ENCODE measurements around the gene WARS2.
"Not testable (repeated sequence)": the region's sequence is repeated elsewhere in the genome, so short reads cannot be mapped to it uniquely, and the experiment has no call there.

Gene WARS2

DNA sequence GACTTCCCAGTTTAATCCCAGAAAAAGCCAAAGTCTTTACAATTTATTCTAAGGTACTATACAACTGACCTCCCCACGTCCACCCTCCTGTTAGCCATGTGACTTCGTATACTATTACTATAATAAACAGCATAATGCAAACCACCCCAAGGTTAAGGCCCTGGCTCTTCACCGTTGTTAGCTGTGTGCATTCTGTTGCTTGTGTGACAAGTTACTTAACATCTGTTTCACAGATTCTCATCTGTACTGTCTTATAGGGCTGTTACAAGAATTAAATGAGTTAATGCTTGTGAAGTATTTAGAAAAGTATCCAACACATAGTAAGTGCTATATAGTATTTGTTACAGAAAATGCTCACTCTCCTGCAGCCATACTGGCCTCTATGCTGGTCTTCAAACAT is 15.7 kb downstream of the WARS2 start:
- no peaks in the 10 kb centered on the region; the same call in 1 of the 2 replicates for H3K9me3 ChIP-seq
- H3K36me3 ChIP-seq (replicated peaks) = no peaks in the 10 kb centered on the region
- no peaks in the 10 kb centered on the region for H3K27me3 ChIP-seq (ENCODE audit: low read depth)
- H3K4me3 ChIP-seq = no peak overlapping the region
- in situ Hi-C loops (cut with MboI; ENCODE audit: low sequenced_read_pairs) = no loop called here
- no peak for DNase-seq (ENCODE audit: low spot score in 2 of 2)
- H3K4me1 ChIP-seq = peaks cover 7% of the 10 kb centered on the region

- H3K9me3 ChIP-seq; in situ Hi-C loops (cut with MboI; ENCODE audit: low sequenced_read_pairs); H3K27me3 ChIP-seq (ENCODE audit: low read depth); H3K4me1 ChIP-seq; DNase-seq (ENCODE audit: low spot score in 2 of 2); H3K36me3 ChIP-seq (replicated peaks); H3K4me3 ChIP-seq: not testable (repeated sequence)
Observed at GRCh38 chr1:119121872-119122271, 18.6 kb downstream of the WARS2 start.

- no peak for DNase-seq (ENCODE audit: low spot score in 2 of 2)
- Histone ChIP-seq H3K9me3 (no peaks in the 10 kb centered on the region; the same call in 1 of the 2 replicates), H3K36me3 (replicated peaks) (no peaks in the 10 kb centered on the region), H3K27me3 (ENCODE audit: low read depth) (no peaks in the 10 kb centered on the region), H3K4me3 (no peak overlapping the region), H3K4me1 (no peaks in the 10 kb centered on the region)
- in situ Hi-C loops (cut with MboI; ENCODE audit: low sequenced_read_pairs) = no loop called here
Observed at GRCh38 chr1:119116725-119117124, 23.7 kb downstream of the WARS2 start.

GRCh38 chr1:119115736-119116135 is 24.7 kb downstream of the WARS2 start:
- Histone ChIP-seq H3K27me3 (ENCODE audit: low read depth) (no peaks in the 10 kb centered on the region), H3K4me1 (no peaks in the 10 kb centered on the region), H3K9me3 (no peaks in the 10 kb centered on the region), H3K36me3 (replicated peaks) (no peaks in the 10 kb centered on the region), H3K4me3 (no peak overlapping the region)
- no peak for DNase-seq (ENCODE audit: low spot score in 2 of 2)
- in situ Hi-C loops (cut with MboI; ENCODE audit: low sequenced_read_pairs) = no loop called here

DNA sequence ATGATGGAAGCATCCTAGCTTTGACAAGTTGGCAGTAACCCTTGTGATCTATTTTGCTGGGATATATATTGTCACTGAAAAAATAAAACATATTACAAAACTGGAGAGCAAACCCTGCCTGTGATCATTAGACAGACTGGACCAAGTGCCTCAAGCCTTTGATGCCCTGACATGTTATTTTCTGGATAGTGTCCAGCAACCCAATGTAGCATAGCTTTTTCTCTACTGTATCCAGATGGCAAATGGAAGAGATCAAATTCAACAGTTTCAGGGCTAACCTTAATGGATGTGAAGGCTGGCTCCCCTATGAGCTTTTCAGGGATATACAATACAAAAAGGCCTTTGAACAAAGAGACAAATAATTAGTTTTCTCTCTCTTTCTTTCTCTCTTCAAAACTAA is 25.1 kb downstream of the WARS2 start:
- Histone ChIP-seq H3K4me1 (no peaks in the 10 kb centered on the region), H3K36me3 (replicated peaks) (no peaks in the 10 kb centered on the region), H3K27me3 (ENCODE audit: low read depth) (no peaks in the 10 kb centered on the region), H3K4me3 (no peak overlapping the region), H3K9me3 (no peaks in the 10 kb centered on the region)
- no peak for DNase-seq (ENCODE audit: low spot score in 2 of 2)
- in situ Hi-C loops (cut with MboI; ENCODE audit: low sequenced_read_pairs) = no loop called here

DNA sequence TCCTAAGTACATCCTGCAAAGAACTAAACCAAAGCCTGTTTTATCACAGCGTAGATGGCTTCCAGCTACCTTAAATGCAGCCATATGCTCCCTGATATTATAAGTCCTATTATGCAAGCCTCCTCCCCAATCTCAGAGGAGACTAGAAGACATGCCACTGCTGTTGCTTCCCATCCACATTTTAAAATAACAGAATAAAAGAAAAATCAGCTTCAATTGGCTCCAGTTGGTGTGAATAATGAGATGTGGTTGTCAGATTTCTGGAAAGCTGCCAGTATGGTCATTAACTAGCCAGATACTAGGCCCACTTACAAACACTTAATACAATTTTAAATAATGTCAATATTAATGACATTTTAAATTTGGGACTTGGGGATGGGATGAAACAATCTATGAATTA is 25.7 kb downstream of the WARS2 start:
- Histone ChIP-seq H3K4me3 (no peak overlapping the region), H3K4me1 (no peaks in the 10 kb centered on the region), H3K27me3 (ENCODE audit: low read depth) (no peaks in the 10 kb centered on the region), H3K9me3 (no peaks in the 10 kb centered on the region), H3K36me3 (replicated peaks) (no peaks in the 10 kb centered on the region)
- DNase-seq (ENCODE audit: low spot score in 2 of 2) = no peak
- in situ Hi-C loops (cut with MboI; ENCODE audit: low sequenced_read_pairs) = no loop called here

GRCh38 chr1:119112791-119113190 is 27.7 kb downstream of the WARS2 start:
- DNase-seq (ENCODE audit: low spot score in 2 of 2) = no peak

GRCh38 chr1:119112244-119112643 is 28.2 kb downstream of the WARS2 start:
- Histone ChIP-seq H3K4me1 (no peaks in the 10 kb centered on the region), H3K4me3 (no peak overlapping the region), H3K9me3 (no peaks in the 10 kb centered on the region), H3K36me3 (replicated peaks) (no peaks in the 10 kb centered on the region), H3K27me3 (ENCODE audit: low read depth) (no peaks in the 10 kb centered on the region)
- no peak for DNase-seq (ENCODE audit: low spot score in 2 of 2)
- in situ Hi-C loops (cut with MboI; ENCODE audit: low sequenced_read_pairs) = no loop called here

More at GRCh38 chr1:119112791-119113190, 27.7 kb downstream of the WARS2 start:
- Histone ChIP-seq H3K9me3 (no peaks in the 10 kb centered on the region), H3K27me3 (ENCODE audit: low read depth) (no peaks in the 10 kb centered on the region), H3K36me3 (replicated peaks) (no peaks in the 10 kb centered on the region), H3K4me1 (no peaks in the 10 kb centered on the region), H3K4me3 (no peak overlapping the region)
- in situ Hi-C loops (cut with MboI; ENCODE audit: low sequenced_read_pairs) = no loop called here

DNA sequence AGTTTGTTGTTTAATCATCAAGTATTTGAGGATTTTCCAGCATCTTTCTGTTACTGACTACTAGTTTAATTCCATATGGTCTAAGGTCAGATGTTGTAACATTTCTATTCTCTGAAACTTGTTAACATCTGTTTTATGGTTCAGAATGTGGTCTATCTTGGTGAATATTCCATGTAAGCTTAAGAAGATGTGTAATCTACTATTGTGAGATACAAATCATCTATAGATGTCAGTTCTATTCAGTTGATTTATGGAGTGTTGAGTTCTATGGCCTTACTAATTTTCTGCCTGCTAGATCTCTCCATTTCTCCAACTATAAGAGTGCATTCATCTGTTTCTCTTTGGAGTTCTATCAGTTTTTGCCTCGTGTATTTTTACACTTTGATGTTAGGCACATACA is 31.5 kb downstream of the WARS2 start:
- Histone ChIP-seq H3K4me1 (no peaks in the 10 kb centered on the region), H3K27me3 (ENCODE audit: low read depth) (no peaks in the 10 kb centered on the region)
- in situ Hi-C loops (cut with MboI; ENCODE audit: low sequenced_read_pairs) = no loop called here

GRCh38 chr1:119103764-119104163 is 36.7 kb downstream of the WARS2 start:
- DNase-seq (ENCODE audit: low spot score in 2 of 2) = no peak
- H3K4me1 ChIP-seq = peaks cover 7% of the 10 kb centered on the region; the same call in 1 of the 2 replicates
- H3K9me3 ChIP-seq = no peaks in the 10 kb centered on the region
- no peak overlapping the region for H3K4me3 ChIP-seq
- no peaks in the 10 kb centered on the region for H3K27me3 ChIP-seq (ENCODE audit: low read depth)
- in situ Hi-C loops (cut with MboI; ENCODE audit: low sequenced_read_pairs) = no loop called here
- H3K36me3 ChIP-seq (replicated peaks) = no peaks in the 10 kb centered on the region

More for the DNA sequence above, 31.5 kb downstream of the WARS2 start:
- no peak for DNase-seq (ENCODE audit: low spot score in 2 of 2)
- Histone ChIP-seq H3K4me3 (no peak overlapping the region), H3K9me3 (no peaks in the 10 kb centered on the region), H3K36me3 (replicated peaks) (no peaks in the 10 kb centered on the region)

GRCh38 chr1:119102051-119102450 is 38.4 kb downstream of the WARS2 start:
- peaks cover 7% of the 10 kb centered on the region; the same call in 1 of the 2 replicates for H3K4me1 ChIP-seq
- H3K9me3 ChIP-seq = no peaks in the 10 kb centered on the region
- no peak for DNase-seq (ENCODE audit: low spot score in 2 of 2)
- H3K36me3 ChIP-seq (replicated peaks) = no peaks in the 10 kb centered on the region
- in situ Hi-C loops (cut with MboI; ENCODE audit: low sequenced_read_pairs) = no loop called here
- no peak overlapping the region for H3K4me3 ChIP-seq
- no peaks in the 10 kb centered on the region for H3K27me3 ChIP-seq (ENCODE audit: low read depth)

GRCh38 chr1:119101563-119101962 is 38.9 kb downstream of the WARS2 start:
- no peak overlapping the region for H3K4me3 ChIP-seq
- no peaks in the 10 kb centered on the region for H3K27me3 ChIP-seq (ENCODE audit: low read depth)
- DNase-seq (ENCODE audit: low spot score in 2 of 2) = no peak
- peaks cover 7% of the 10 kb centered on the region; the same call in 1 of the 2 replicates for H3K4me1 ChIP-seq
- H3K9me3 ChIP-seq = no peaks in the 10 kb centered on the region
- in situ Hi-C loops (cut with MboI; ENCODE audit: low sequenced_read_pairs) = no loop called here
- no peaks in the 10 kb centered on the region for H3K36me3 ChIP-seq (replicated peaks)

DNA sequence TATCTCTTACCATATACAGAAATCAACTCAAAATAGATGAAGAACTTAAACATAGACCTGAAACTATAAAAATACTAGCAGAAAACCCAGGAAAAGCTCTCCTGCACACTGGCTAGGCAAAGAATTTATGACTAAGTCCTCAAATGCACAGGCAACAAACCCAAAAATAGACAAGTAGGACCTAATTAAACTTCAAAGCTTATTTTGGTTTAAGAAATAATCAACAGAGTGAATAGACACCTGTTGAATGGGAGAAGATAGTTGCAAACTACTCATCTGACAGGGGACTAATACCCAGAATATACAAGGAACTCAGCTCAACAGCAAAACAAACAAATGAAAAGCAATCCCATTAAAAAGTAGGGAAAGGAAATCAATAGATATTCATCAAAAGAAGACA is 40.7 kb downstream of the WARS2 start:
- H3K9me3 ChIP-seq = no peaks in the 10 kb centered on the region
- H3K36me3 ChIP-seq (replicated peaks) = no peaks in the 10 kb centered on the region
- H3K4me3 ChIP-seq = no peak overlapping the region
- in situ Hi-C loops (cut with MboI; ENCODE audit: low sequenced_read_pairs) = no loop called here
- no peak for DNase-seq (ENCODE audit: low spot score in 2 of 2)
- H3K4me1 ChIP-seq = peaks cover 7% of the 10 kb centered on the region; the same call in 1 of the 2 replicates
- no peaks in the 10 kb centered on the region for H3K27me3 ChIP-seq (ENCODE audit: low read depth)

- Histone ChIP-seq H3K27me3 (ENCODE audit: low read depth) (no peaks in the 10 kb centered on the region), H3K4me1 (0 out of 2 replicates have a peak, but pooled peaks cover under 1% of the 10 kb centered on the region), H3K36me3 (replicated peaks) (no peaks in the 10 kb centered on the region), H3K4me3 (no peak overlapping the region), H3K9me3 (no peaks in the 10 kb centered on the region)
- in situ Hi-C loops (cut with MboI; ENCODE audit: low sequenced_read_pairs) = no loop called here
- DNase-seq (ENCODE audit: low spot score in 2 of 2) = no peak
Observed at GRCh38 chr1:119097380-119097779, 43.1 kb downstream of the WARS2 start.

DNA sequence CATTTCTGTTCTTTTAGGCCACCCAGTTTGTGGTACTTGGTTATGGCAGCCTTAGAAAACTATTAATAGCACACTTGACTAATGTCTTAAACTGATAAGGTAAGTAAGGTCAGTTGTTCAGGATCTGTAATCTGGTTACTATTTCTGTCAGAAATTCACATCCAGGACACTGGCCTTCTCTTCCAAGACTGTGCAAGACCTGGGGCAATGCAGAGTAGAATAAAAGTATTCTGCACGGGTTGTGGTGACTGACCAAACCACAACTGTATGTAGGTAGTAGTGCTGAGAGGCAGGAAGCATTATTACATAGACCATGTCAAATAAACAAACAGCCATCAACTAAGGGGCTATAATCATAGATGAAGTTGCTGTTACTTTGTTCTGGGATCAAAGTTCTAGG is 46.7 kb downstream of the WARS2 start:
- in situ Hi-C loops (cut with MboI; ENCODE audit: low sequenced_read_pairs) = no loop called here
- no peak overlapping the region for H3K4me3 ChIP-seq
- DNase-seq (ENCODE audit: low spot score in 2 of 2) = no peak

More for the DNA sequence above, 46.7 kb downstream of the WARS2 start:
- Histone ChIP-seq H3K36me3 (replicated peaks) (no peaks in the 10 kb centered on the region), H3K9me3 (no peaks in the 10 kb centered on the region), H3K4me1 (no peaks in the 10 kb centered on the region), H3K27me3 (ENCODE audit: low read depth) (no peaks in the 10 kb centered on the region)
